Activated T-helper 9 cell treated with anti-CD3 and anti-CD28 coated beads, Interleukin-2, amount 50 U/mL, for 16 hours (primary cell): Measurements from ENCODE around the gene PADI2.

Experiments used
- DNase-seq: peaks from one replicate; pipeline ENCODE4 v3.0.0-alpha.2; 2020; ENCODE audit warnings: low read depth

The PADI2 gene

DNA sequence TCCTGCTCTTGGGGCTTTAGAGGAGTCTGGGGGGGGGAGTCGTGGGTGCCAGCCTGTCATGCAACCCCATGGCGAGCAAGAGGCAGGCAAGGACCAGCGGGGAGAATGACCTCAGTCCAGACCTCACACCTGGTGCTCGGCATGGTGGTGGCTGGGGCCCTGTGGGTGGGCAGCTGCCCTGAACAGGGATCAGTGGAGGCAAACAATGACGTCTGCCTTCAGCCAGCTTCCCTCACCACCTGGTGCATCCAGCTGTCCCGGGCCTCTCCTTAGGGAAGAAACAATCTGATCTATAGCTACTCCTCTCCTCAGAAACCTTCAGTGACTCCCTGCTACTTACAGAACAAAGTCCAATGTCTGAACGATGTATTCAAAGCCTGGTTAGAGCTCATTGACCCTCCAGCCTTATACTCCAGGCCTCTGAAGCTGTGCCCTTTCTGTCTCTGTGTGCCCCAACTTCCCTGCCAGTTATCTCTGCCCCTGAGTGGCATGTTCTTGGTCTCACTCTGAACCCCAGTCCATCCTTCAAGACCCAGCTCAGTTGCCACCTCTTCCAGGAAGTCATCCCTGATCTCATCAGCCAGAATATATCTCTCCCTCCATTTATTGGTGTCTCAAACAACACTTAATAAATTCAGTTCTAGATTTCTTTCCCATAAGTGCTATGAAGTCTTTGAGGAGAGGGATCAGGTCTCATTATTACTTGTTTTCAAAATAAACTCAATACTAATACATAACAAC, 6.6 kb downstream of the PADI2 start:
- DNase-seq: no peak

DNA sequence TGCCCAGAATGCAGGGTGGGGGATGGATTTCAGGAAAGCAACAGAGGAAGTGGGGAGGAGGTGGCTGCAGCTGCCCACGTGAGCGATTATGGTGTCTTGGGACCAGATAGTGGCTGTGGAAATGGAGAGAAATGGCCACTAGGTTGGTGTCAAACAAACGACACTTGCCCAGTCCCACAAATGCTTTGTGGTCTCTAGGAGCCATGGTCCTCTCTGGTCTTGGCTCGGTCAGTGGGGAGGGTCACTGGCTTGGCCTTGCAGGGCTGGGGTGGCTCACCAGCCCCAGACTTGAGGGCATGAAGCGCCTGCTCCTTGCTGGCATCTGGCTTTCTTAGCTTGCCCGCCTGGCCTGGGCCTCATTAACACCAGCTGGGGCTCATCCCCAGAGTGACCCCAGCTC, 7.2 kb downstream of the PADI2 start:
- DNase-seq: no peak

DNA sequence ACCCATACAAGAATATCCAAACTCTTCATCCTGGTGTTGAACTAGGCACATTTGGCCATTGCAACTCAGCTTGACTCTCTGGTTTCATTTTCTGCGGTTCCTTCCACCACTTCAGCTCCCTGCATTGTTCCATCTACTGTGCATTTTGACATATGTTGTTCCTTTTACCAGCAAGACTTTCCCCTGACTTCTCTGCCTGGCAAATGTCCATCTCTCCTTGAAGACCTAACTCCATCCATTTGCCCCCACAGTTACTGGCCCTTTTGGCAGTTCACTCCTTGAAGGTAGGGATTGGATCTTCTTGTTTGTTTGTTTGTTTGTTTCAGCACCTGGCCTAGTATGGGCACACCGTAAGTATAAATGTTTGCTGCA, 8.7 kb downstream of the PADI2 start:
- DNase-seq: no peak

DNA sequence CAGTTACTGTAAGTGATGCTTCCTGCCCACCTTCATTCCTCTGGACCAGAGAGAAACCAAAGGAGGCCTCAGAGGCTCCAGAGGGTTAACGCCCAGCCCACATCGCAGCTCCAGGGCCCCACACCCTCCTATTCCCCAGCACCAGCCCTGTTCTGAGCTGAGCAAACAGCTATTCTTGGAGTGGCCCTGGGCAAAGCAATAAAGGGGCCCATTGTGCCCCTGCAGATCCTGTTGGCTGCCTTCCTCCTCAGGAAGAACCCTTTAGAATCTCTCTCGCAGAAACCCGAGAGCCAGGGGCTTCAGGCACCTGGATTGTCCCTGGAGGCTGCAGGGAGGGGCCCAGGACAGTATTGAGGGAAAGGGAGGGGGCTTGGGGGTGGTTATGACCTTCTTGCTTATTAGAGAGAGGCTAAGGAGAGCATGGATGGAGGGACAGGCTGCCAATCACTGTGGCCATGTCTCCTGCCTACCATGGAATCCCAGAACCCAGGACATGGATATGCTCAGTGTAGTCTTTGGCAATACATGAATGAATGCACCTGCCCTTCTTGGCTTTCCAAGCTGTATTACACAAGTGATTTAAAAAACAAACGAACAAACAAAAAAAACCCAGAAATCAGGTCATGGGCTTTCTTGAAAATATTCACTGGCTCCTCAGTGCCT, 9.2 kb downstream of the PADI2 start:
- no peak for DNase-seq

DNA sequence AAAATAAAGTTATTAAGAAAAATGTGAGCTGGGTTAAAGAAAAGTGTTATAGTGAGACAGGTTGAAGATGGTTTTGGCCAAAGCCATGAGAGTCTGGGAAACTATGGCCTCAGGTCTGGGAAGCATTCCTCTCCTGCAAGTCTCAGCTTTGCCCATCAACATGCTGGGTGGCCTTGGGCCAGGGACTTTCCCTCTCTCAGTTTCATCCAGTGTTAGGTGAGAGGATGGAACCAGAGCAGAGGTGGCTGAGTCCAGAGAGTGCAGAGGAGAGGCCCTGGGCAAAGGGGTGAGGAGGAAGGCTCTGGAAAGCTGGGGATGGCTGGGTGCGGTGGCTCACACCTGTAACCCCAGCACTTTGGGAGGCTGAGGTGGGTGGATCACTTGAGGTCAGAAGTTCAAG, 10.5 kb downstream of the PADI2 start:
- no peak for DNase-seq

DNA sequence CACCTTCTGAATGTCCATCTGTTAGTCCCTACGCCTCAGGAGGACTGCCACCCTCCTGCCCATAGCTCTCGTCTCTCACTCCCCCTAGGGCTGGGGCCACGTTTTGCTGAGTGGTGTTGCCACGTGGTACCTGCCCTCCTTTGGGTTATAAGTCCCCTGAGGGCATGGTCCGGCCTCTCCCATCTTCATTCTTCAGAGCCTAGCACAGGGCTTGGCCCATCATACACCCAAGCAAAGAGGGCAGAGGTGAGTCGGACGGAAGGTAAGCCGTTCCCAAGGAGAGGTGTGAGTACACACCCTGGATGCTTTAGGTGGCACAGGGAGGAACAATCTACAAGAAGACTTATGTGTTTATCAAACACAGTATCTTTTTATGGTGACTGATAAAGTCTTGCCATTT, 10.9 kb downstream of the PADI2 start:
- DNase-seq: no peak

DNA sequence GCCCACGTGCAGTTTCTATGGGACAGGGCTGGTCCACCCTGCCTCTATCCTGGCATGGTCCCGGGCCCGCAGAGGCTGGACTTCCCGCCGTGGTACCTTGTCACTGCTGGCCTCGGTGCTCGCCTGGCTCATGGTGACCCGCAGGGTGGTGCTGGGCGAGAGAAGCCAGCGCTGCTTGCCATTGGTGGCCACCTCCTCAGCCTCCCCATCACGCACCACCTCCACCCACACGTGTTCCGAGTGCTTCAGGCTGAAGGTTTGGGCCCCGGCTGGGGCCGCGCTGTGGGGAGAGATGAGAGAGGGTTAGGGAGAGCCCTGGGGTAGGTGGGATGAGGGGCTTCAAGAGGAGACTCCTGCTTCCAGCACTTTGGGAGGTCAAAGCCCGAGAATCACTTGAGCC, 14.5 kb downstream of the PADI2 start:
- no peak for DNase-seq

DNA sequence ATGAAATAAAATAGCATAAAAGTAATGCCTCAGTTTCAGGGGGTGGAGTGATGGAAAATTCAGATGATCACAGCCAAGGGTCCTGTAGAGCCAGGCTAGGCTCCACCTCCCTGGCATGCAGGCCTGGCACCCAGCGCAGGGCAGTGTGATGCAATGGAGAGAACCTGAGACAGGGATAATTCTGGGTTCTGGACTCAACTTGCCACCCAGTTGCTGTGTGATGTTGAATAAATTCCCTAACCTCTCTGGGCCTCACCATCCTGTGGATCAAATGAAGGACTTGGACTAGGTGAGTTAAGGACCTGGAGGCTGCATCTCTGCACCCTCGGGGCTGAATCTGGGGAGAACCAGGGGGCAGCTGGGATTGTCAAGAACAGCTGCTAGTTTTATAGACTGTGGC, 17.0 kb downstream of the PADI2 start:
- no peak for DNase-seq

DNA sequence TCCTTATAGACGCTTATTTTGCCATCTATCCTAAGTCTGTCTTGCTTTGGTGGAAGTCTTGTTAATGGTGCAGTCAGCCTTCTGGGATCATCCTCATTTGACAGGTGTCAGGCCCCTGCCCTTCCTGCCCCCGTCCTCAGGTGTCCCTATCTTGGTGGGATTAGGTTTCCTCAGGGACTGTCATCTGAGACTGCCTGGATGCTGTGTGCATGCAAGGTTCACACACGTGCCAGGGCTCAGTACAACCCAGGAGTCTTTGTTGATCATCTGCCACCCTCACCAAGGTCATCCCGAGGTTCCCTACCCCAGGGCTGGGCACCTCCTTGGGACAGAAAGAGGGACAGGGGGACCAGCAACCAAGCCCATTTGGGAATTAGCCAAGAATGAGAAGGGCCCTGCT, 18.0 kb downstream of the PADI2 start:
- DNase-seq: no peak

DNA sequence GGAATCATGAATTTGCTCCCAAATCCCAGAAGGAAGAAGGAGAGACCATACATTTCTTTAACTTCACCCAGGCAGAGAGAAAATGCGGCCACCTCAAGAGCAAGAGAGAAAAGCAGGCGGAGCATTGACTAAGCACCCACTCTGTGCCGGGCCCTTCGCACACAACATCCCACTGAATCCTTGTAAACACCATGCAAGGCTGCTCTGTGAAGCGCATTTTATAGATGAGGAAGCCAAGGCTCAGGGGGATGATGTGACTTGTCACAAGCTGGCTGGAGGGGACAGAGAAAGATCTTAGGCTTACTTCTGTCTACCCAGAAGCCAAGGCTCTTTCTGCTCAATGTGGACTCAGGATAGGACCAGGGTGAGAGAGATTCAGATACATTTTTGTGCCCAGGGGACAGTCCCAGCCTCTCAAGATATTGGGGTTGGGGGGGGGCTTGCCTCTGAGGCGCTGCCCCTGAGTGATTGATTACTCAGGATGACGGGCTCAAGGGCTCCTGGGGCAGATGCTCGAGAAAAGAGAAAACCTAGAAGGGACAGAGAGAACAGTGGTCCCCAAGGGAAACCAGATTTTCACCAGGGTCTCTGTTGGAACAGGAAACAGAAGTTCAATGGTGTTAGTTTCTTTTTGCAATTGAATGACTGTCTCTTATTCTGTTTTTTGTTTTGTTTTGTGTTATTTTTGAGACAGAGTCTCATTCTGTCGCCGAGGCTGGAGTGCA, 19.5 kb downstream of the PADI2 start:
- no peak for DNase-seq

DNA sequence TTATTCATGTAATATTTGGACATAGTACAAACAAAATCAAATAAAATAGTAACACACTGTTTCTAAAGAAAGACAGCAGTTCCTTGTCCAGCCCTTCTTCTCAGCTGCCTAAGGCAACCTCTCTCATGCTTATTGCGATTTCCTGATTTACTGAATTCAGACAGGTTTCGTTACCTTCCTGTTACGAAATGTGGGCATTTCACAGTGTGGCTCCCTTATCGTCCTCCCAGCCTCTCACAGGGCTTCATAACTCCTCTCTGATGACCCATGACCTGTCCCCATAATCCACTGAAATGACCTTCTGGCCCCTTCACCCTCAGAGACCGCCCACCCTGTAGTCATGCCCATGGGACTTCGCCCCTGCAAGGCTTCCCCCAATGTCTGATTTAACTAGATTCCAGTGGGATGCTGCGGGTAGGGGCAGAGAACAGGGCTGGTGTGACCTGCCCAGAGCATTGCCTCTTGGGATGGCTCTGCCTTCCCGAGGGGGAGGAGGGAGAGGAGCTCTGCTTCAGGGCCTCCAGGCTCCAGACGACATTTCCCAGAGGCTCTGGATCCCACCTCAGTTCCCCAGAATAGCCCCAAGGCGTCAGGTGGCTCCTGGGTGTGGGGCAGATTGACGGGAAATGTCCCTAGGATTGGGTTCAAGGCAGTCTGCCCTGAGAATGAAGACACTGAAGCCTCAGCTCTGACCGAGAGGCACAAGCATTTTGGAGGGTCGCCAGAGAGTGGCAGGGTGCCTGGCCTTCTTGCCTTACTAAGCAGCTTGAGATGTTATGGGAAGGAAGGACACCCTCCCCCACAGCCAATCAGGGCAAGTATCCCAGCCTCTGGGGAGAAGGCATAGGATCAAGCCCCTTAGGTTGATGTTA, 20.6 kb downstream of the PADI2 start:
- no peak for DNase-seq

DNA sequence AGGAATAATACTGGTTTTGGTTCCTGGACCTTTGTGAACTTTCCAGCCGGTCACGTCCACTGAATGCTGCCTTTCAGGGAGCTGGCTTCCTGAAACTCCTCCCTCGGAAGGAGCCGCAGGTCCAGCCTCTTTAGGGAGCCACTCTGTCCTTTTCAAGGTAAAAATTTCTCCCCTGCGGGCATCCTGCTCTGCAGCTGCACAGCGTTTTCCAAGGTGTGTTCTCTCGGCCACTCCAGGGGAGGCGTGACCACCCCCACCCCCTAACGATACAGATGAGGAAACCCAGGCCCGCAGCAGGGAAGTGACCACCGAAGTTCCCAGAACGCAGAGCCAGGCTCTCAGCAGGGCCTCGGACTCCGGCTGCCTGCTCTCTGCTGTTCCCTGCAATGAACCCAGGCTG, 21.5 kb downstream of the PADI2 start:
- DNase-seq: no peak

DNA sequence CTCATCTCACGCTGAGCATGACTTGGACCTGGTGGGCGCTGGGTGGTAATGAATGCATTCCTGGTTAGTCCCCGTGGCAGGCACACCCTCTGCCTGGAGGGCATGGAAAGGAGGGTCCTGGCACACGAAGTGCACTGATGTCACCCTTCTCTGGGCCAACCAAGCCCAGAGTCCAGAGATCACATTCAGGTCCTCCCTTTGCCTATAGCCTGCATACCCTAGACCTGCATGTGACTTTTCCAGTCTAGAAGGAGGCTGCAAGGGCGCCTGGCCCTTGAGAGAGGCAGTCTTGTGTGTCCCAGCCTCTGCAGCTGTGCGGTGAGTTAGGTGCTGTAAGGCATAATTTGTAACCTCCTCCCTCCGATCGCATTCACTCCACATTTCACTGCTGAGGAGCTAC, 22.1 kb downstream of the PADI2 start:
- DNase-seq: no peak

DNA sequence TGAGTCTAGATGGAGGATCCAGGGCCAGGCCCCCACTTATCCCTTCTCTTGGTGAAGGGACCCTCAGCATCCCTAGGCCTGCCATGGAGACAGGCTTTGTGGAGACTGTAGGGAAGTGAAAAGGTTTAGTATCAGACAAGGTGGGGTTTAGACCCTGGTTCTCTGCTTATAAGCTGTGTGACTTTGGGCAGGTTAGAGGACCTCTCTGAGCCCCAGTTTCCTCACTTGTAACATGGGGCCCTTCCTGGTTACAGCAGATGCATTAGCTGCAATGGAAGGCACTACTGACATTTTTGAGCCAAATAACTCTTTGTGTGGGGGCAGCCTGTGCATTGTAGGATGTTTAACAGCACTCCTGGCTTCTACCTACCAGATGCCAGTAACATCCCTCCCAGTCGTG, 22.7 kb downstream of the PADI2 start:
- no peak for DNase-seq

DNA sequence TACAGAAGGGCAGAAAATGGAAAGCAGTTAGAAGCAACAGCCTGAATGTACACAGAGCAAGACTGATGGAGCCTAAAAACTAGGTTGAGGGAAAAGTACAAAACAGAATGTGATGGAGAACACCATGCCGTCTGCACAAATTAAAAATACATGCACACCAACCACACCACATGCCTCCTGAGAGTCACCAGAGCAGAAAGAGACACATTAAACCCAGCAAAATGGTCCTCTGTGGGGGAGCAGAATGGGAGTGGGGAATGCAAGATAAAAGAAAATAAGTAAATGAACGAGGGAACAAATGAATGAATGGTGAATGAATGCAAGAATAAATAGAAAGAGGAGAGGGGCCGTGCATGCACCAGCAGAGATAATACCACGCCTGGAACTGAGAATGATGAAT, 24.1 kb downstream of the PADI2 start:
- no peak for DNase-seq

DNA sequence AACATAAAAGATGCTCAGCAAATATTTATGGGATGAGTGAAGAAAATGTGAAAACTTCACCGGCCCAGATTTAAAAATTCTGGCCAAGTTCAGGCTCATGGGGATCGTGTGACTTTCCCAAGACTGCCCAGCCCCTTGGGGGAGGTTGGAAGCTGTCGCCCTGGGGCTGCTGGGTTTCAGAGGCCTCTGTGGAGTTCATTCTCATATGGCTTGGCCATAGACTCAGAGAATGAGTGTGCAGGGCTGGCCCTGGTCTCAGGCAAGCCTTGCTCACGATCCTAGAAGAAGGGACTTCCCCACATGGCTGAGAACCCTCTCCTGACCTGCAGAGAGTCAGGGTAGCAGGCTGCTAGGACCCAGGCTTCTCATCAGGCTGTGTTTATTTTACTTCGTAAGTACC, 24.6 kb downstream of the PADI2 start:
- DNase-seq: no peak

DNA sequence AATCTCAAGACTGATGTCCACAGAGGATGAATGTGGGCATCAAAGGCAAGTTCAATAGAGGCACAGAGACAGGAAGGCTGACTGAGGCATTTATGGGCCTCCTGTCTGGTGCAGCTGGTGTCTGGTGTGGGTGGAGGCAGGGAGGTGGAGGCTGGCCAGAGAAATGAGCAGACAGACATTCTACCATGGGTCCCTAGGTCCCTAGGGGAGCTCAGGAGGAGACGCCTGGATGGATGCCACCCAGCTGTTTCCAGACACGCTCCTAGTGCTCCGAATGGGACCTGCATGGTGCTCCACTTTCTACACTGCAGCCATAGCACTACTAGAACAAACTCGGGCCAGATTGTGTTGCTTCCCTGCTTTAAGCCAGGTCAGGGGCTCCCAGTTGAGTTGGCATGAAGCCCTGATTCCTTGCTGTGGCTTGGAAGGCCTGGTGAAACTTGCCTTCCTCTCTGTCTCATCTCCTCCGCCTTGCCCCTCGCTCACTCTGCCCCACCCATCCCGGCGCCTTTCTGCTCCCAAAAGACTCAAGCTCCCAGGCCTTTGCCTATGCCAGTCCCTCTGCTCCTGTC, 25.3 kb downstream of the PADI2 start:
- DNase-seq: no peak

DNA sequence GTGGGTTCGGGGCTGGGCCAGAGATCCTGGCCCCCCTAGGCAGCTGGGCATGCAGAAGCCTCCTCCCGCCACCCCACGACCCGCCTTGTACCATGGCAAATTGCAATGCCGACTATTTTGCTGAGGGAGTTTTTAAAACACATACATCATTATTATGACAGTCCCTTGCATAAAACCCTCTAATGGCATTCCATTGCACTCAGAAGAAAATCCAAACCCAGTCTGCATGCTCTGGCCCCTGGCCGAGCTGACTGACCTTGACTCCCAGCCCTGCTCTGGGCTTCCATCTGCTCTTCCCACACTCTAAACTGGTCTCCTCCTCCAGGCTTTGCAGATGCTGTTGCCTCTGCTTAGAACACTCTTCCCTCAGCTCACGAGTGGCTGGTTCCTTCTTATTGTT, 28.0 kb downstream of the PADI2 start:
- DNase-seq: no peak

DNA sequence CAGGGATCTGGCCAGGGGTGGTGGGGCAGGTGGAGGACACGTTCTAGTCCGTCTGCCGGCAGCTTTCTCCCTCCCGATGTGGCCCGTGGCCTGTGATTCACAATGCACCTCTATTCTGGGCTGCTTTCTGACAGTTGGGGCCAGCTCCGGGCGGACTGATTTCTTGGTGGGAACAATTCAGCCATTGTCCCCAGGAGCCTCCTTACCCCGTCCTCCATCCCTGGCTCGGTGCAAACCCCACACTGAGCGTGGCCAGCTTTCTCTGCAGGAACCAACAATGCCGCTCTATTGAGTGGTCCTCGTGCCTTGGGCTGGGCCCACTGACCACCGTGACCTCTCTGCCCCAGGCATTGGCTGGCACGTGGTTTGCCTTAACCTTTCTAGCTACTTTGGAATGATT, 29.7 kb downstream of the PADI2 start:
- DNase-seq: no peak

DNA sequence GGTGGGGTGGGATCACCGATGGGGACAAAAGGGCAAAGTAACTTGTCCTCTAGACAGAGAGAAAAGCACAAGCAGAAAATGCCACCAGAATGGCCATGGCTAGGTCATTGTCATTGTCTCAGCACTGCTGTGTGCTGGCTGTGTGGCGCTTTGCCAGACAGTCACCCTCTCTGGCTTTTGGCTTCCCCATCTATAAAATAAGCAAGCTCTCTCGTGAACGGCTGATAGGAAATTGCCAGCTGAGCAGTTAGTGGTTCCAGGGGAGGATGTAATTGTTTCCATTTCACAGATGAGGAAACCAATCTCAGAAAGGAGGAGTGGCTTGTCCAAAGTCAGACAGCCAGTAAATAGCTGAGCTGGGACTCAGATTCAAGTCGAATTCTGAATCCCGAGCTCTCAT, 32.5 kb downstream of the PADI2 start:
- DNase-seq: no peak

DNA sequence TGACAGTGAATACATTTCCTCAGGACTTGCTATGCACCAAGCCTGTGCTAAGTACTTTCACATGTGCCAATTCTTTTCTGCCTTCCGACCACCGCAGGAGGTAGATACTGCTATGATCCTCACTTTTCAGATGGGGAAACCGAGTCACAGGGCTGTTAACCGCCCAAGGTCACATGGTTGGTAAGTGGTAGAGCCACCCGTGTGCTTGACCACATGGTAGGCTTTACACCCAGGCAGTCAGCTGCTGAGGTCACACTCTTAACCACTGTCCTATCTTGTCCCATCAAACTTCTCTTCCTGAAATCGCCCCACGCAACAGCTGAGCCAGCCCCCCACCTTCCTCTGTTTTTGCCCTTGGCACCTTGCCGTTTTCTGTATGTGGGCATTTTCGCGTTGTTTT, 34.5 kb downstream of the PADI2 start:
- no peak for DNase-seq

DNA sequence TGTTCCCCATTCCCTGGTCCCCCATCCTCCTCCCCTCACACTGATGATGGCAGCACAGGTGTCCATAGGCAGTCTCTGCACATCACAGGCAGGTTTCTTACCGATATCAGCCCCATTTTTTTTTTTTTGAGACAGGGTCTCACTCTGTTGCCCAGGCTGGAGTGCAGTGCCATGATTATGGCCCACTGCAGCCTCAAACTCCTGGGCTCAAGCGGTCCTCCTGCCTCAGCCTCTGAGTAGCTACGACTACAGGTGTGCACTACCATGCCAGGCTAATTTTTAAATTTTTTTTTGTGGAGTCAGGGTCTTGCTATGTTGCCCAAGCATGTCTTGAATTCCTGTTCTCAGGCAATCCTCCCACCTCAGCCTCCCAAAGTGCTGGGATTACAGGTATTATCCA, 36.5 kb downstream of the PADI2 start:
- no peak for DNase-seq
